A549 (cell line): ENCODE data around the gene AMACR. TPM values are rescaled to one million over a fixed set of nuclear protein-coding genes. Genes with fewer than 3 reads are reported as not detected.

Source experiments
- ATAC-seq, 2 experiments: fragments of 200-7000 bp in 1 of 2; fragments of >200 bp in 1 of 2; cut with Nextera tagmentation in 1 of 2; cut with Tn5 transposase in 1 of 2; 3 replicates each; pipeline versions ENCODE4 v1.8.0 to v1.9.1; 2018 to 2020; ENCODE audit warnings: mild to moderate bottlenecking in 1 of 2, moderate library complexity in 1 of 2
- CTCF ChIA-PET: fragments of 300-600 bp; sonication (Branson Sonifier 250); formaldehyde crosslinking; extraction: SDS; loops from one replicate; lab custom pipeline; 2021; ENCODE audit warnings: antibody characterized with exemption, inconsistent platforms; lab: Yijun Ruan, JAX
- POLR2A ChIA-PET: fragments of 350-600 bp; formaldehyde crosslinking; extraction: SDS; loops from one replicate; lab custom pipeline; 2021; ENCODE audit warnings: antibody characterized with exemption, inconsistent platforms; lab: Yijun Ruan, JAX
- DNase-seq, 2 experiments: peaks; one replicate each; pipeline versions ENCODE4 v3.0.0 to v3.0.0-alpha.2; 2011 to 2016; ENCODE audit warnings: low read depth in 1 of 2, low spot score in 1 of 2
- FAIRE-seq: peaks from 2 replicates; lab custom pipeline; 2011; peaks lifted over from hg19 to GRCh38; lab: Jason Lieb, UNC
- H3K27ac ChIP-seq, 2 experiments: fragments of >200 bp; sonication (Bioruptor Twin); formaldehyde crosslinking; 3 replicates each; pipeline ENCODE4 v1.5.1; 2016 to 2017
- H3K4me1 ChIP-seq: fragments of >200 bp; sonication (Bioruptor Twin); formaldehyde crosslinking; 3 replicates; pipeline ENCODE4 v1.6.1; 2016
- H3K4me2 ChIP-seq: fragments of >200 bp; sonication (Bioruptor Twin); formaldehyde crosslinking; 3 replicates; pipeline ENCODE4 v1.6.1; 2016
- H3K4me3 ChIP-seq: fragments of >200 bp; sonication (Bioruptor Twin); formaldehyde crosslinking; 3 replicates; pipeline ENCODE4 v1.5.1; 2016
- H3K9me3 ChIP-seq: fragments of >200 bp; sonication (Bioruptor Twin); formaldehyde crosslinking; 3 replicates; pipeline ENCODE4 v1.6.1; 2016
- BHLHE40 ChIP-seq: IDR thresholded peaks from 2 replicates; pipeline ENCODE4 v1.6.1; 2012; ENCODE audit warnings: low read depth, low read length, inconsistent platforms
- CEBPB ChIP-seq, 2 experiments: fragments of >200 bp in 1 of 2; sonication (Bioruptor Twin) in 1 of 2; formaldehyde crosslinking in 1 of 2; IDR thresholded peaks; 2 replicates each; pipeline ENCODE4 v1.6.1; 2012 to 2016
- CHD4 ChIP-seq: fragments of 200-600 bp; sonication (generic); IDR thresholded peaks from 2 replicates; pipeline ENCODE4 v1.6.1; 2016; ENCODE audit warnings: antibody characterized with exemption, mild to moderate bottlenecking, borderline replicate concordance
- FOSB ChIP-seq: fragments of 250-450 bp; sonication (Bioruptor Pico); IDR thresholded peaks from 2 replicates; pipeline ENCODE4 v1.5.0; 2020; ENCODE audit warnings: mild to moderate bottlenecking, moderate library complexity
- GATA3 ChIP-seq: IDR thresholded peaks from 2 replicates; pipeline ENCODE4 v1.6.1; 2012; ENCODE audit warnings: borderline replicate concordance
- HDAC2 ChIP-seq: fragments of 200-600 bp; sonication (generic); IDR thresholded peaks from 2 replicates; pipeline ENCODE4 v1.6.1; 2016
- HEYL ChIP-seq: fragments of 250-450 bp; sonication (Bioruptor Pico); IDR thresholded peaks from 2 replicates; pipeline ENCODE4 v1.8.0; 2021; ENCODE audit warnings: mild to moderate bottlenecking, moderate library complexity
- JUN ChIP-seq, 2 experiments: fragments of >200 bp; sonication (Bioruptor Twin); formaldehyde crosslinking; IDR thresholded peaks; 2 replicates in 1 of 2; 3 replicates in 1 of 2; pipeline ENCODE4 v1.6.1; 2016 to 2017
- JUNB ChIP-seq: fragments of >200 bp; sonication (Bioruptor Twin); formaldehyde crosslinking; IDR thresholded peaks from 2 replicates; pipeline ENCODE4 v1.6.1; 2016
- PHF8 ChIP-seq: fragments of 200-600 bp; sonication (generic); IDR thresholded peaks from 2 replicates; pipeline ENCODE4 v1.6.1; 2016; ENCODE audit warnings: low read depth, mild to moderate bottlenecking, antibody characterized with exemption, moderate library complexity, borderline replicate concordance
- POLR2A ChIP-seq: IDR thresholded peaks from 2 replicates; pipeline ENCODE4 v1.6.1; 2012; ENCODE audit warnings: mild to moderate bottlenecking, low read length
- RAD21 ChIP-seq, 2 experiments: fragments of >200 bp in 1 of 2; sonication (Bioruptor Twin) in 1 of 2; formaldehyde crosslinking in 1 of 2; IDR thresholded peaks in 1 of 2; conservative IDR thresholded peaks in 1 of 2; 2 replicates in 1 of 2; 3 replicates in 1 of 2; pipeline ENCODE4 v1.6.1; 2012 to 2018; ENCODE audit warnings: inconsistent platforms in 1 of 2
- RARB ChIP-seq: fragments of 250-450 bp; sonication (Bioruptor Pico); IDR thresholded peaks from 2 replicates; pipeline ENCODE4 v1.8.0; 2021; ENCODE audit warnings: mild to moderate bottlenecking, moderate library complexity
- RNF2 ChIP-seq: fragments of 200-600 bp; sonication (generic); IDR thresholded peaks from 2 replicates; pipeline ENCODE4 v1.6.1; 2016; ENCODE audit warnings: low read depth, mild to moderate bottlenecking, antibody characterized with exemption, moderate library complexity, borderline replicate concordance
- SMC3 ChIP-seq: fragments of >200 bp; sonication (Bioruptor Twin); formaldehyde crosslinking; IDR thresholded peaks from 3 replicates; pipeline ENCODE4 v1.6.1; 2018; ENCODE audit warnings: inconsistent platforms
- TFCP2L1 ChIP-seq: fragments of 250-450 bp; sonication (Bioruptor Pico); IDR thresholded peaks from 2 replicates; pipeline ENCODE4 v1.5.0; 2021; ENCODE audit warnings: mild to moderate bottlenecking
- ZC3H11A ChIP-seq: fragments of 450-650 bp; IDR thresholded peaks from 2 replicates; pipeline ENCODE4 v1.6.1; 2014; ENCODE audit warnings: antibody characterized with exemption, mild to moderate bottlenecking
- ZFP36 ChIP-seq: fragments of 450-650 bp; IDR thresholded peaks from 2 replicates; pipeline ENCODE4 v1.6.1; 2014; ENCODE audit warnings: borderline replicate concordance; ENCODE audit not compliant: partially characterized antibody
- ZSCAN20 ChIP-seq: fragments of 250-450 bp; sonication (Bioruptor Pico); IDR thresholded peaks from 2 replicates; pipeline ENCODE4 v1.8.0; 2022; ENCODE audit warnings: mild to moderate bottlenecking, moderate library complexity
- WGBS: methylation state at CpG from one replicate; pipeline ENCODE4 v1.1.6; 2017; ENCODE audit errors: missing lambda C conversion rate; 5-methylcytosine and 5-hydroxymethylcytosine counted together
- polyA plus RNA-seq, 4 experiments: library from polyadenylated mRNA; depleted of rRNA in 3 of 4; stranded (reverse); fragments of >200 nt; fragmentation: RNase III in 1 of 4; extraction: RNeasy Plus Mini Kit Qiagen cat#74134 plus additional on column Dnase treatment in 1 of 4; gene quantifications; 2 replicates in 3 of 4; 3 replicates in 1 of 4; pipeline ENCODE4 v1.2.3, GENCODE V29; 2011 to 2017
- TF ChIP-seq, protein P1 (sequence below): fragments of 200-600 bp; sonication (generic); IDR thresholded peaks from 2 replicates; pipeline ENCODE4 v1.6.1; 2016; ENCODE audit warnings: antibody characterized with exemption, mild to moderate bottlenecking, moderate library complexity
- TF ChIP-seq, protein P2 (sequence below): IDR thresholded peaks from 2 replicates; pipeline ENCODE4 v1.6.1; 2012; ENCODE audit warnings: low read depth, borderline replicate concordance
- TF ChIP-seq, protein P3 (sequence below): fragments of 150-350 bp; IDR thresholded peaks from 2 replicates; pipeline ENCODE4 v1.6.1; 2014; ENCODE audit warnings: low read depth, mild to moderate bottlenecking, low read length

AMACR gene
- polyA plus RNA-seq, 2 of the 4 experiments (the other 2 are of a cell fraction): 21.1 to 30.1 TPM

DNA sequence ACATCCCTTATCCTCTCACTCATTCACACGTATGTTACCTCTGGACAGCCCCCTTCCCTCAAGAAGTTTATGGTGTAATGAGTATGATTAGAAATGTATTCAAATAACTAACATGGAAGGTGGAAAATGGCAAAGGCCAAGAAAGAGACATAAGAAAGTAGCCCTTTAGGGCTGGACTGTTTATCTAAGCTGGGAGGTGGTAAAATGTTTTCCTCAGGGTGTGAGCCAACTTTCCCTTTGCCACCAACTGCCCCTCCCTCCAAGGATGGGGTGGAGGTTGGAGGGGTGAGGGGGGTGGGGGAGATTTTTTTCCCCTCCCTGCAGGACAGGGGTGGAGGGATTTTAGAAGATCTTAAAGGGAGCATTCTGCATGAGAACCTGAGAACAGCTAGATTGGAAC is 31.5 kb downstream of the AMACR start:
- ATAC-seq (no peak), FAIRE-seq (no peak), DNase-seq (no peak)
- 47% methylated on average over 1 of the region's 1 CpG for WGBS
- ChIA-PET CTCF (interaction anchor here (1.4 kb wide), 1 partner anchor 41 kb away, joined by 4 read pairs; no protein-coding TSS in a partner anchor), POLR2A (no interaction called here)
- H3K4me1 ChIP-seq: no peaks in the 10 kb centered on the region
- no peaks in the 10 kb centered on the region for H3K9me3 ChIP-seq
- H3K4me3 ChIP-seq: no peak overlapping the region
- no peak overlapping the region for H3K27ac ChIP-seq
- H3K4me2 ChIP-seq: no peak overlapping the region
- TF ChIP-seq CHD4 (no peak), ZFP36 (no peak), POLR2A (no peak), JUNB (no peak), SMC3 (no peak), JUN (IDR thresholded peaks at IDR 0.05) (no peak), GATA3 (no peak), RNF2 (no peak), ZC3H11A (no peak), HDAC2 (no peak)
- TF ChIP-seq, protein P1, sequence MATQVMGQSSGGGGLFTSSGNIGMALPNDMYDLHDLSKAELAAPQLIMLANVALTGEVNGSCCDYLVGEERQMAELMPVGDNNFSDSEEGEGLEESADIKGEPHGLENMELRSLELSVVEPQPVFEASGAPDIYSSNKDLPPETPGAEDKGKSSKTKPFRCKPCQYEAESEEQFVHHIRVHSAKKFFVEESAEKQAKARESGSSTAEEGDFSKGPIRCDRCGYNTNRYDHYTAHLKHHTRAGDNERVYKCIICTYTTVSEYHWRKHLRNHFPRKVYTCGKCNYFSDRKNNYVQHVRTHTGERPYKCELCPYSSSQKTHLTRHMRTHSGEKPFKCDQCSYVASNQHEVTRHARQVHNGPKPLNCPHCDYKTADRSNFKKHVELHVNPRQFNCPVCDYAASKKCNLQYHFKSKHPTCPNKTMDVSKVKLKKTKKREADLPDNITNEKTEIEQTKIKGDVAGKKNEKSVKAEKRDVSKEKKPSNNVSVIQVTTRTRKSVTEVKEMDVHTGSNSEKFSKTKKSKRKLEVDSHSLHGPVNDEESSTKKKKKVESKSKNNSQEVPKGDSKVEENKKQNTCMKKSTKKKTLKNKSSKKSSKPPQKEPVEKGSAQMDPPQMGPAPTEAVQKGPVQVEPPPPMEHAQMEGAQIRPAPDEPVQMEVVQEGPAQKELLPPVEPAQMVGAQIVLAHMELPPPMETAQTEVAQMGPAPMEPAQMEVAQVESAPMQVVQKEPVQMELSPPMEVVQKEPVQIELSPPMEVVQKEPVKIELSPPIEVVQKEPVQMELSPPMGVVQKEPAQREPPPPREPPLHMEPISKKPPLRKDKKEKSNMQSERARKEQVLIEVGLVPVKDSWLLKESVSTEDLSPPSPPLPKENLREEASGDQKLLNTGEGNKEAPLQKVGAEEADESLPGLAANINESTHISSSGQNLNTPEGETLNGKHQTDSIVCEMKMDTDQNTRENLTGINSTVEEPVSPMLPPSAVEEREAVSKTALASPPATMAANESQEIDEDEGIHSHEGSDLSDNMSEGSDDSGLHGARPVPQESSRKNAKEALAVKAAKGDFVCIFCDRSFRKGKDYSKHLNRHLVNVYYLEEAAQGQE: no peak
- TF ChIP-seq, protein P2, sequence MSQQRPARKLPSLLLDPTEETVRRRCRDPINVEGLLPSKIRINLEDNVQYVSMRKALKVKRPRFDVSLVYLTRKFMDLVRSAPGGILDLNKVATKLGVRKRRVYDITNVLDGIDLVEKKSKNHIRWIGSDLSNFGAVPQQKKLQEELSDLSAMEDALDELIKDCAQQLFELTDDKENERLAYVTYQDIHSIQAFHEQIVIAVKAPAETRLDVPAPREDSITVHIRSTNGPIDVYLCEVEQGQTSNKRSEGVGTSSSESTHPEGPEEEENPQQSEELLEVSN: no peak
- TF ChIP-seq, protein P3, sequence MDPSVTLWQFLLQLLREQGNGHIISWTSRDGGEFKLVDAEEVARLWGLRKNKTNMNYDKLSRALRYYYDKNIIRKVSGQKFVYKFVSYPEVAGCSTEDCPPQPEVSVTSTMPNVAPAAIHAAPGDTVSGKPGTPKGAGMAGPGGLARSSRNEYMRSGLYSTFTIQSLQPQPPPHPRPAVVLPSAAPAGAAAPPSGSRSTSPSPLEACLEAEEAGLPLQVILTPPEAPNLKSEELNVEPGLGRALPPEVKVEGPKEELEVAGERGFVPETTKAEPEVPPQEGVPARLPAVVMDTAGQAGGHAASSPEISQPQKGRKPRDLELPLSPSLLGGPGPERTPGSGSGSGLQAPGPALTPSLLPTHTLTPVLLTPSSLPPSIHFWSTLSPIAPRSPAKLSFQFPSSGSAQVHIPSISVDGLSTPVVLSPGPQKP: no peak

DNA sequence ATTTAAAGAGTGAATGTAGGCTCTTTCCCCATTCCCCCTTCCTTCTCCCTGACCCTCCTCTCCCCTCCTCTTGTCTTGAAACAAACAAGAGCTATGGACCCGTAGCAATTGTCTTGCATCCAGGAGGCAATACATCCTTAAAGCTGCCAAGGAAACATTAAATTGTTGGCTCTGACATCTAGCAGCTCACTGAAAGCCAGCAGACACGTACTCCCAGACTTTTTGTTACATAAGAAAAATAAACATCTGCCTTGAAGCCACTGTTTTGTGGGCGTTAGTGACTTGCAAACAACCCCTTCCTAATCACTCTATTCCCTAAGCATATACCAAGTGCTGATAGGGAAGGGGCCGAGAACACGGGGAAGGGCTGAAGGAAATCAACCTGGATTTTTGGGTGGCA is 32.0 kb downstream of the AMACR start:
- H3K4me2 ChIP-seq: no peak overlapping the region
- no peaks in the 10 kb centered on the region for H3K9me3 ChIP-seq
- WGBS: 20% methylated on average over 5 of the region's 5 CpGs
- POLR2A ChIA-PET: no interaction called here
- H3K4me3 ChIP-seq: no peak overlapping the region
- ATAC-seq: no peak
- CTCF ChIA-PET: interaction anchor here (1.4 kb wide), 1 partner anchor 41 kb away, joined by 4 read pairs; no protein-coding TSS in a partner anchor
- TF ChIP-seq CEBPB (IDR thresholded peaks at IDR 0.05) (no peak), CHD4 (no peak), HEYL (CRISPR knock-in tag) (no peak), BHLHE40 (no peak), ZSCAN20 (CRISPR knock-in tag) (no peak), ZFP36 (no peak), RAD21 (conservative IDR thresholded peaks at IDR 0.05 in 1 of 2, IDR thresholded peaks at IDR 0.05 in 1 of 2) (no peak), TFCP2L1 (CRISPR knock-in tag) (no peak), RARB (CRISPR knock-in tag) (no peak), FOSB (CRISPR knock-in tag) (no peak), PHF8 (no peak)
- TF ChIP-seq, protein P1: no peak
- H3K27ac ChIP-seq: no peak overlapping the region
- H3K4me1 ChIP-seq: no peaks in the 10 kb centered on the region
- FAIRE-seq: no peak
- no peak for DNase-seq
